Keratinocyte (primary cell): Measurements from ENCODE around the gene CALML6. TPM values are rescaled to one million over a fixed set of nuclear protein-coding genes. Genes with fewer than 3 reads are reported as not detected.
A peak's percentile ranks its signal among the peaks of the same experiment; 100 is the strongest.

ENCODE experiments used
- DNase-seq: peaks from one replicate; pipeline ENCODE4 v3.0.0-alpha.2; 2011; ENCODE audit warnings: low read depth, missing footprints, low spot score
- FAIRE-seq: peaks from 2 replicates; lab custom pipeline; 2011; peaks lifted over from hg19 to GRCh38; lab: Jason Lieb, UNC
- H2AFZ ChIP-seq: 2 replicates; pipeline ENCODE4 v1.6.0; 2012; ENCODE audit warnings: low read length, control low read depth, inconsistent platforms; ENCODE audit not compliant: control insufficient read depth
- H3K27ac ChIP-seq: 2 replicates; pipeline ENCODE4 v1.5.1; 2011; ENCODE audit warnings: low read length; ENCODE audit not compliant: control insufficient read depth, insufficient read depth
- H3K27me3 ChIP-seq: 3 replicates; pipeline ENCODE4 v1.6.0; 2011; ENCODE audit warnings: low read length; ENCODE audit not compliant: control insufficient read depth, insufficient read depth; ENCODE audit errors: extremely low read depth
- H3K36me3 ChIP-seq, 2 experiments: 2 replicates in 1 of 2; 3 replicates in 1 of 2; pipeline ENCODE4 v1.5.1; 2011; ENCODE audit warnings: low read length in 2 of 2, mild to moderate bottlenecking in 1 of 2; ENCODE audit not compliant: control insufficient read depth in 2 of 2, insufficient read depth in 2 of 2; ENCODE audit errors: extremely low read depth in 1 of 2
- H3K4me1 ChIP-seq: 3 replicates; pipeline ENCODE4 v1.5.1; 2011; ENCODE audit warnings: low read length; ENCODE audit not compliant: control insufficient read depth, insufficient read depth; ENCODE audit errors: extremely low read depth
- H3K4me2 ChIP-seq: 3 replicates; pipeline ENCODE4 v1.6.0; 2011; ENCODE audit warnings: low read depth, low read length; ENCODE audit not compliant: control insufficient read depth, insufficient read depth; ENCODE audit errors: extremely low read depth
- H3K4me3 ChIP-seq, 3 experiments: fragments of 200-600 bp in 1 of 3; sonication (generic) in 1 of 3; 2 replicates in 2 of 3; 3 replicates in 1 of 3; pipeline ENCODE4 v1.5.1; 2011 to 2016; ENCODE audit warnings: low read length in 3 of 3, mild to moderate bottlenecking in 3 of 3, control low read depth in 2 of 3, inconsistent platforms in 1 of 3, low read depth in 1 of 3, mixed read lengths in 1 of 3, mixed run types in 1 of 3, moderate library complexity in 1 of 3; ENCODE audit not compliant: control insufficient read depth in 2 of 3, insufficient read depth in 2 of 3; ENCODE audit errors: extremely low read depth in 1 of 3
- H3K79me2 ChIP-seq: 2 replicates; pipeline ENCODE4 v1.6.0; 2012; ENCODE audit warnings: low read length; ENCODE audit not compliant: control insufficient read depth, insufficient read depth
- H3K9ac ChIP-seq: 3 replicates; pipeline ENCODE4 v1.6.0; 2011; ENCODE audit warnings: low read length; ENCODE audit not compliant: control insufficient read depth, insufficient read depth; ENCODE audit errors: extremely low read depth
- H3K9me1 ChIP-seq: 3 replicates; pipeline ENCODE4 v1.6.0; 2011; ENCODE audit warnings: low read length; ENCODE audit not compliant: control insufficient read depth, insufficient read depth; ENCODE audit errors: extremely low read depth
- H3K9me3 ChIP-seq: 2 replicates; pipeline ENCODE4 v1.5.1; 2012; ENCODE audit warnings: low read depth, low read length; ENCODE audit not compliant: control insufficient read depth
- H4K20me1 ChIP-seq: 3 replicates; pipeline ENCODE4 v1.6.0; 2011; ENCODE audit warnings: low read length; ENCODE audit not compliant: control insufficient read depth, insufficient read depth; ENCODE audit errors: extremely low read depth
- CTCF ChIP-seq, 3 experiments: IDR thresholded peaks in 1 of 3; conservative IDR thresholded peaks in 1 of 3; optimal IDR thresholded peaks in 1 of 3; 2 replicates in 2 of 3; 3 replicates in 1 of 3; pipeline versions ENCODE3 to v1.5.1; 2011; ENCODE audit warnings: low read length in 3 of 3, mild to moderate bottlenecking in 3 of 3, moderate library complexity in 2 of 3, control low read depth in 1 of 3, inconsistent platforms in 1 of 3; ENCODE audit not compliant: insufficient read depth in 2 of 3; ENCODE audit errors: extremely low read depth in 1 of 3
- EZH2 ChIP-seq: IDR thresholded peaks from one replicate; pipeline ENCODE4 v1.6.1; 2012; ENCODE audit warnings: inconsistent platforms, mild to moderate bottlenecking, low read length, moderate library complexity
- dilution Hi-C: fragments of 300-500 bp; cut with MboI; formaldehyde crosslinking; loops from one replicate; pipeline ENCODE4 v1.7.0; 2020; ENCODE audit warnings: low sequenced_read_pairs; ENCODE audit not compliant: extremely low pct_ligation_motif_present
- polyA plus RNA-seq, 5 experiments: library from polyadenylated mRNA; depleted of rRNA in 3 of 5; stranded (reverse) in 3 of 5; stranded (forward) in 1 of 5; unstranded in 1 of 5; fragments of >200 nt; gene quantifications; 1 replicate in 1 of 5; 2 replicates in 3 of 5; 3 replicates in 1 of 5; pipeline versions ENCODE4 v1.2.1 to v1.2.3, GENCODE V29; 2011 to 2012; ENCODE audit warnings: missing spikeins in 2 of 5, low read depth in 1 of 5, low replicate concordance in 1 of 5

Gene CALML6
- polyA plus RNA-seq, 1 donor (not counting 4 experiments of a cell fraction or from before 2014, with no cell fraction given) = 0.08 TPM

GRCh38 chr1:1903224-1903623 lies 11.8 kb upstream of the CALML6 start:
- dilution Hi-C loops = no loop called here
- Histone ChIP-seq H3K36me3 (no peaks in the 10 kb centered on the region), H3K4me2 (no peak overlapping the region), H2AFZ (no peak overlapping the region), H3K27me3 (peaks cover 6% of the 10 kb centered on the region), H3K9me3 (no peaks in the 10 kb centered on the region), H3K4me1 (peaks cover 18% of the 10 kb centered on the region), H3K27ac (no peak overlapping the region), H4K20me1 (no peaks in the 10 kb centered on the region), H3K9ac (no peak overlapping the region), H3K4me3 (no peak overlapping the region), H3K79me2 (no peaks in the 10 kb centered on the region), H3K9me1 (no peaks in the 10 kb centered on the region)
- no peak for TF ChIP-seq EZH2
- no peak for TF ChIP-seq CTCF (optimal IDR thresholded peaks at IDR 0.05 in 1 of 3, IDR thresholded peaks at IDR 0.05 in 1 of 3, conservative IDR thresholded peaks at IDR 0.05 in 1 of 3; ENCODE audit: extremely low read depth in 1 of 3, insufficient read depth in 2 of 3, low read length in 3 of 3)
- no peak for DNase-seq
- FAIRE-seq = no peak

GRCh38 chr1:1906185-1907097 lies 8.6 kb upstream of the CALML6 start:
- TF ChIP-seq EZH2 (no peak), CTCF (optimal IDR thresholded peaks at IDR 0.05 in 1 of 3, IDR thresholded peaks at IDR 0.05 in 1 of 3, conservative IDR thresholded peaks at IDR 0.05 in 1 of 3; ENCODE audit: extremely low read depth in 1 of 3, insufficient read depth in 2 of 3, low read length in 3 of 3) (peak; percentile 90 to 99 (median 93))
- Histone ChIP-seq H3K79me2 (no peaks in the 10 kb centered on the region), H3K4me1 (peaks cover 19% of the 10 kb centered on the region), H3K4me3 (no peak overlapping the region), H4K20me1 (no peaks in the 10 kb centered on the region), H3K27me3 (peaks cover 3% of the 10 kb centered on the region), H3K9ac (peak overlapping the region; percentile 54), H3K9me1 (no peaks in the 10 kb centered on the region), H2AFZ (no peak overlapping the region), H3K9me3 (no peaks in the 10 kb centered on the region), H3K4me2 (no peak overlapping the region), H3K36me3 (no peaks in the 10 kb centered on the region), H3K27ac (peak overlapping the region; percentile 85)
- FAIRE-seq (peak; percentile 55), DNase-seq (no peak)
- dilution Hi-C loops = no loop called here
